Skeletal muscle cell (primary cell): ENCODE results near the gene AGBL3.
"Not testable (repeated sequence)": the region's sequence is repeated elsewhere in the genome, so short reads cannot be mapped to it uniquely, and the experiment has no call there.

Experiments used
- DNase-seq: peaks from one replicate; pipeline ENCODE4 v3.0.0-alpha.2; 2010; ENCODE audit warnings: low read depth
- H3K4me3 ChIP-seq: 2 replicates; pipeline ENCODE4 v1.5.1; 2011; ENCODE audit warnings: low read depth, mild to moderate bottlenecking, control low read depth, low read length, moderate library complexity

The AGBL3 gene

DNA sequence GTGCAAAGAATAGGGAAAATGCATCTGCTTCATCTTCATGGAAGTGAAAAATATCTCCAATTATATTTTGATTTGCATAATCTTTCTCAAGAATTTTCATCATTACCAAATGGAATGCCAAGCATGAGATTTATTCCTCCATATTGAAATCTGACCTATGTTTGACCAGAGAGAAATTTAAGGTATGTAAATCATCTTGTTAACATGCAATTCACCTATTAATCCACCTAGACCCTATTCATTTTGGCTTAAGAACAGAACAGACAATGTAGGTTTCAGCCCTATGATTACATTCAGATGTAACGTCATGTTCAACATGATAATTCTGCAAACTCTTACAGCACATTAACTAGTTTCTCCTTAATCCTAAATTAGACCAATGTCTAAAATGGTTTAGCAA is 130.8 kb downstream of the AGBL3 start:
- no peak overlapping the region for H3K4me3 ChIP-seq
- no peak for DNase-seq

DNA sequence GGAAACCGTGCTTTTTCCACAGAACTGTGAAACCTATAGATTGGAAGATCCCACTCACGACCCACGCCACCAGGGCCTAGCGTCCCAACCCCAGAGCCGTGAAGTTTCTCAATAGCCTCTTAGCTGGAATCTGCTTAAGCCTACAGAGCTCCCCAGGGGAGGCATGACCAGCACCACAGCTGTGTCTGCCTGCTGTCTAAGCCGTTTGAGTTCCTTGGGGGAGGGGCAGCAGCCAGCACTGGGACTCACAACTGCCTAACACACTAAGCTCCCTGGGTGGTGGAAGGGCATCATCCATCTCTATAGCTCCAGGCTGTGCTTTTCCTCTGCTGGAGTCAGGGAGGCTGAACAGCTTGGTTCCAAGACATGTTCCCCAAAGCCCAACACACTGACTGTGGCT is 135.6 kb downstream of the AGBL3 start:
- no peak for DNase-seq

DNA sequence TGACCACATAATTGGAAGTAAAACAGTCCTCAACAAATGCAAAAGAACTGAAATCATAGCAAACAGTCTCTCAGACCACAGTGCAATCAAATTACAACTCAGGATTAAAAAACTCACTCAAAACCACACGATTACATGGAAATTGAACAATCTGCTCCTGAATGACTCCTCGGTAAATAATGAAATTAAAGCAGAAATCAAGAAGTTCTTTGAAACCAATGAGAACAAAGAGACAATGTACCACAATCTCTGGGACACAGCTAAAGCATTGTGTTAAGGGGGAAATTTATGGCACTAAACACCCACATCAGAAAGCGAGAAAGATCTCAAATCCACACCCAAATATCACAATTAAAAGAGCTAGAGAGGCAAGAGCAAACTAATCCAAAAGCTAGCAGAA is 138.3 kb downstream of the AGBL3 start:
- DNase-seq, H3K4me3 ChIP-seq: not testable (repeated sequence)

More for the DNA sequence above, 135.6 kb downstream of the AGBL3 start:
- H3K4me3 ChIP-seq = no peak overlapping the region

DNA sequence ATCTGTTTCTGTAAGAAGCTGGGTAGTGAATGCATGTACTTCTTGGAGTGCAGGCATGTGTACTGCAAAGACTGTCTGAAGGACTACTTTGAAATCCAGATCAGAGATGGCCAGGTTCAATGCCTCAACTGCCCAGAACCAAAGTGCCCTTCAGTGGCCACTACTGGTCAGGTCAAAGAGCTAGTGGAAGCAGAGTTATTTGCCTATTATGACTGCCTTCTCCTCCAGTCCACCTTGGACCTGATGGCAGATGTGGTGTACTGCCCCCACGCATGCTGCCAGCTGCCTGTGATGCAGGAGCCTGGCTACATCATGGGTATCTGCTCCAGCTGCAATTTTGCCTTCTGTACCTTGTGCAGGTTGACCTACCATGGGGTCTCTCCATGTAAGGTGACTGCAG is 142.6 kb downstream of the AGBL3 start:
- no peak for DNase-seq
- H3K4me3 ChIP-seq = no peak overlapping the region

DNA sequence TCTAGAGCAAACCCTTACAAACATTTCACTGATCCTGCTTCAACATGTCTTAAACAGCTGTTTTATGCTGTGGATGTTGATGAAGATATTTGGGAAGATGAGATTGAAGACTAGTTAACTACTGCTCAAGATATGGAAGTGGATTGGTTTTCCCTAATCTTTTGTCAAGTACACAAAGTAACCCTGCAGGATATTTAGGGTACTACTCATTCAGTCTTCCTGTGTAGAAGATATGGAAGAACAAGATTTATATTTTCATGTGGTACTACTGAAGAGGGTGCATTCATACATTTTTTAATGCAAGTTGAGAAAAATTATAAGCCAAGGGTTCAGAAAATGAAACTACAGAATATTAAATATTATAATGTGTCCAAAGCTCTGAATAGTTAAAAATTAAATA is 143.3 kb downstream of the AGBL3 start:
- no peak overlapping the region for H3K4me3 ChIP-seq
- DNase-seq = no peak

DNA sequence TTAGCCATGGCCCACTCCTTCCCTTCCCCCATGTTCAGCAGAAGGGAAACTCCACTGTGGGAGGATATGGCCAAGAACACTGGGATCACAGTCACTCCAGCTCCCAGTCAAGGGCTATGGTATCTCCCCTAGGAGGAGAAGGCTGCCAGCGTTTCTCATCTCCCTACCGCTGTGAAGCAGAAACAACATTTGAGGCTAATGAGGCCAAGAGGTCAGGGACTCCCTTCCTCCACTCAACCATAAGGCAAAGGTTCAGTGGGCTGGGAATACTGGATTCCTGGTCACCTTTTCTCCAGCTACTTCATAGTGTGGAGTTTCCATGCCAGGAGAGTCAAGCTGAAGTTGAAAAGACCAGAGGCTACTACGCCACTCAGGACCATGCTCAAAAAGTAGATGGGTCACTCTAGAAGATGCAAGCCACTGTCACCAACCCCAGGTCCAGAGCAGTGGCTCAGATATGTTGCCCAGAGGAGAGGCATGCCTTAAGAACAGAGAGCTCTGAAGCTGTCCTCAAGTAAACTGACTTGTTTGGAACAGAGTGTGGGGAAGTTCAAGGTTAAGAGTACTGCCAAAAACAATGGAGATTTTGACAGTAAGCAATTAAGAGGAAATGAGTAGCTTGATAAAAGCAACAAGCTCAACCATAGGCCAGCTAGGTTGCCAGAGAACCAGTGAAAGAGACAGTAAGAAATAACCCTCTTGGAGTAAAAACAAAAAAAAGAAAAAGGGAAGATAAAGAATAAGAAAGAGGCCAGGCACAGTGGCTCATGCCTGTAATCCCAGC is 157.8 kb downstream of the AGBL3 start:
- H3K4me3 ChIP-seq = no peak overlapping the region
- no peak for DNase-seq

DNA sequence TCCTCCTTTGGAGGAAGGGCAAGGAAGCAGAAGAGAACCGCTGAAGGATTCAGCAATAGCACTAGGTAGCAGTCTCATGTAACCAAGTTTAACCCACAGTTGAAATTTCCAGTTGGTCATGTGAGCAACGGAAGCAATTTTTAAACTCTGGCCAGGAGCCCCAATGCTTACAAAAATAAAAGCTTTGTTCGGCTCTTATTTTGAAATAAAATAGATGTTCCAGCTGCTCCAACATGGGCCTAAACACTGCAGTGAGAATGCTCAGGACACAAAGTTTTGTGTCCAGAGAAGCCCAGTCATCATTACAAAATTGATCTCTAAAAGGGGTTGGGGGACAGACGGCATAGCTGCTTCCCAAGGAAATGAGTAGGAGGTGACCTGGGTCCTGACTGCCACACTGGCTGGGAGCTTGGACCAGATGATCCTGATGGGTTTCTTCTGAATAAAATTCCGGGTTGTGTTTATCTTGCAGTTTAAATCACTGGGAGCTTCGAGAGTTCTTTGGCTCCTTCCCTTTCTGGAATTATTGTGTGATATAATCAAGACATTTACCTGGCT is 161.1 kb downstream of the AGBL3 start:
- no peak for DNase-seq
- H3K4me3 ChIP-seq = no peak overlapping the region

DNA sequence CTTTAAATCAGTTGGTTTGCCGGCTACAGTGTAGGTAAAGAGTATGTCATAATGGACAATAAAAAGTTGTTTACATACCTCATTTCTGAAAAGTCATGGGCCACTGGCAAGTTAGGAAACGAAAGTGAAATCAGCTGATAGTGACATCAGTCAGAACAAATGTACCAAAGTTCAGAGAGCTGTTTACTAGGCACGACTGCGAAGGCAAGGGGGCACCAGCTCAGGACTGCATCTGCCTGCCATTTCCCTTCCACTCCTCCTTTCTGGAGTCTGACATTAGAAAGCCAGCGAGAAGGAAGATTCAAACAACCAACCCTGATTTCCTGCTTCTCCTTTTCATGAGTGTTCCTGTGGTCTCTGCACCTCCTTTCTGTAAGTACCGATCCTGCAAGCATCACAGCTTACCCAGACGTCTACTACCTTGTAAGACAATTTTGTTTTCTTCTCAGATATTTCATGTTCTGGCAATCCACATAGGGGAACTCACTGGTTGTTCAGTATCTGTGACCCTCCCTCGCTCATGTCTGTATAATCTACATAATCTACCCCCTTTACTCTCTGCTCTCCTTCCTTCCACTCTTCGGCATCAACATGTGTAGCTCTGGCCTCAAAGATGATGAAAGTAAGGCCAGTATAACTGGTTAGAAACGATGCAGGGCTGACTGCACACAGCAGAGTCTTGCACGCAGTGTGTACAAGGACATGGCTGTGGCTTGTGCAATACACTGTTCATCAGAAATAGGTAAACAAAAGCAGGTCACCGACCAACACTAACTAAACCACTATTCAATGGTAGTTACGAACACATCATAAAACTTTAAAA is 161.8 kb downstream of the AGBL3 start, which contains the start of gene TMEM140:
TMEM140 (plus strand) TSS at position 174 of the 823 bp plus-strand sequence. CDS start 16,370 bp downstream, outside the sequence.
- peak; percentile 8 for DNase-seq
- H3K4me3 ChIP-seq = no peak within 1 kb of the TSS

DNA sequence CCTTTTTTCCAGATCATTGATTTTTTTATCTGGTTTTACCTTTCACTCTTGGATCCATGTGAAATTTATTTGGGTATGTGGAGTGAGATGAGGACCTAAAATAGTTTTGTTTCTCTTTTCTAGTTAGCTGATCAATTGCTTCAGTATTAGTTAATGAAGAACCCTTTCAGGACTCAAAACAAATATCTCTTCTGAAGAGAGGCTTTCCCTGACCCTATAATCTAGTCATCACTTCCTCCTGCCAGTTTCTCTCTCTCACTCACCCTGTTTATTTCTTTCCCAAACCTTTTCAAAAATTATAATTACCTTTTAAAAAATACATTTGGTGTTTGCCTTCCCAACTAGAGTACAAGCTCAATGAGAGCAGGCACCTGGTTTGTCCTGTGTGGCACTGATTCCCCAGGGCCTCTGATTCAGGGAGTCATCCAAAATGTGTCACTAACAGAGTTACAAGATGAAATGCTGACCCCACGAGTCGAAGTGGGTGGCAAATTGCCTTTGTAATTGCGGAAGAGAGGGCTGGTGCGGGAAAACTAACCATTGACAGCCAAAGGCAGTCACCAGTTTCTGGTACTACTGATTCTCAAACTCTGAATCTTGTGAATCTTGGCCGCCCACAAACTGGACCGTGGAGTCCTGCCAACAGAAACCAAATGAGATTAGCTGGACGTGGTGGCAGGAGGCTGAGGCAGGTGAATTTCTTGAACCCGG is 163.9 kb downstream of the AGBL3 start:
- DNase-seq = no peak
- H3K4me3 ChIP-seq = no peak overlapping the region

DNA sequence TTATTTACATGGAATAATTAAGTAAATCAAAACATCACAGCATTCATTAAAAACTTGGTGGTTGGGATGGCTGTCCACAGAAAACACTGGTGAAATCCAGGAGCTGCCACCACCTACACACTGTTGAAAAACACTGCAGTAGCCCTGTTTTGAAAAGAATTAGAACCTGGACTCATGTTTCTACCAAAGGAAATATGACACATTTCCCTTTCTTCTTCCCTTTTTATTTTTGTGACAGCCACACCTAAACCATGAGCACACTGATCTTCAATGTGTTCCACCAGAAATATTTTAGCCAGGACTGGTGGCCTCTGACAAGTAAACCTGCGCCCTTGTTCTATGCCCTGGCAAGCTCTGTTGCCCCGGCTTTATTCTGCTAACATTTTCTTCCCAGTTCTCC is 164.8 kb downstream of the AGBL3 start:
- no peak overlapping the region for H3K4me3 ChIP-seq
- DNase-seq = no peak

DNA sequence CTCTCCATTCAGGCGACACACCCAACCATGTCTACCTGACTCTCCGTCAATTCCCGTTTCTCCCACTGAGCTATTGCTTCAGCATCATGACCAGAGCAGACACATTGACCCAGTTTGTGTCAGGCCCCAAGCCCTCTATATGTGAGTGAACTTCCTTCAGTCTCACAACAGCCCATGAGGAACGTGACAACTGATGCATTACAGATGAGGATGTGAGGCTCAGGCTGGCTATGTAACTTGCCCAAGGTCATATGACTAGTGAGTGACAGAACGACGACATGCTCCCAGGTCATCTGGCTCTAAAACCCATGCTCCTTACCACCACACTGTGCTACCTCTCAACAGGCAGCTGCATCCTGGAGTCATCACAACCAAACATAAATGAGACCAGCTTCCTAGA is 165.2 kb downstream of the AGBL3 start:
- DNase-seq = no peak

DNA sequence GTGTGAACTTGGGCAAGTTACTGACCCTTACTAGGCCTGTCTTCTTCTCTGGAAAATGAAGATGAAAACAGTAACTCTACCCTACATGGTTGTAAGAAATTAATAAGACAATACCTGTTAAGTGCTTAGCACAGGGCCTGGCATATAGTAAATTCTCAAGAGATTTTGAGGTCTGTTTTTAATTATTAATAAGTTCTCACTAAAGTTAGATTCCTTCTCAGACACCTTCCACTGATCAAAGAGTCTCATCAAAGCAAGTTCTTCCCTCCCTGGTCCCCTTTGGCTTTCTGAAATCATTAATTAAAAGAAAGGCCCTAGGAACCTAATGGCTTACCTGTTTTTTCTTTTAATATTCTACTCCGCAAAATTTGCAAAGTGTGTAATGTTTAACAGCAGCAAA is 166.1 kb downstream of the AGBL3 start:
- DNase-seq = no peak
- H3K4me3 ChIP-seq = no peak overlapping the region

More for the DNA sequence above, 165.2 kb downstream of the AGBL3 start:
- no peak overlapping the region for H3K4me3 ChIP-seq

DNA sequence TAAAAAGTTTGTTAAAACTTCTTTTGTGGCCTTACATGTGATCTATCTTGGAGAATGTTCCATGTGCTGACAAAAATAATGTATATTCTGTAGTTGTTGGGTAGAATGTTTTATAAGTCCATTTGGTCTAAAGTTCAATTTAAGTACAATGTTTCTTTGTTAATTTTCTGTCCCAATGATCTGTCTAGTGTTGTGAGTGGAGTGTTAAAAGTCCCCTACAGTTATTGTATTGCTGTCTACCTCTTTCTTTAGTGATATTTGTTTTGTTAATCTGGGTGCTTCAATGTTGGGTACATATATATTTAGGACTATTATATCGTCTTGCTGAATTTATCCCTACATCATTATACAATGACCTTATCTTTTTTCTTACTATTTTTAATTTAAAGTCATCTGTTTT is 168.4 kb downstream of the AGBL3 start:
- no peak for DNase-seq
- H3K4me3 ChIP-seq = no peak overlapping the region

DNA sequence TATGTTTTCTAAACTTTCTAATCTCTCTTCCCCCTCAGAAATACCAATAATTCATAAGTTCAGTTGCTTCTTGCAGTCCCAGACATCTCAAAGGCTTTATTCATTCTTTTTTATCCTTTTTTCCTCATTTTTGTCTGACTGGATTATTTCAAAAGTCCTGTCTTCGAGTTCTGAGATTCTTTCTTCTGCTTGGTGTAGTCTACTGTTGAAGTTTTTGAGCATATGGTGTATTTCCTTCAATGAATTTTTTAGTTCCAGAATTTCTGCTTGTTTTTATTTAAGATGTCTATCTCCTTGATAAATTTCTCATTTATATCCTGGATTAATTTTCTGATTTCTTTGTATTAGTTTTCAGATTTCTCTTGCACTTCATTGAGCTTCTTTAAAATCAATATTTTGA is 170.0 kb downstream of the AGBL3 start:
- DNase-seq = no peak
- no peak overlapping the region for H3K4me3 ChIP-seq

DNA sequence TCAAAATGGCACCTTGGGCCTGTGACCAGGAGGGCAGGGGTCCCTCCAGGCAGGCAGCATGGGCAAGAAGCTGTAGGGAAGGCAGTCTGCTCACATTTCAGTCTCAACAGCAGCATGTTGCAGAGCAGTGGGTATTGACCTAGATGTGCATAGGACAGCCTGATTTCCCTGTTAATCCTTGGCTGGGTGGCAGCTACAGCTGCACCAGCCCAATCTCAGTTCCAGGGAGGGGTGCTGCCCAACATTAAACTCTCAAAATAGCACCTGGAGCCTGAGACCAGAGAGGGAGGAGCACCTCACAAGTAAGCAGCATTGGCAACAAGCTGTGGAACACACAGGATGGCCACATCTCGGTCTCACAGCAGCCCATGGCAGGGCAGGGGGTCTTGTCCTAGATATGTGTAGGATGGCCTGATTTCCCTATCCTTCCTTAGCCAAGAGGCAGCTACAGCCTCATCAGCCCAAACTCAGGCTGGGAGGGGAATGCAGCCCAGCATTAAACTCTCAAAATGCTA is 171.9 kb downstream of the AGBL3 start:
- H3K4me3 ChIP-seq = no peak overlapping the region
- DNase-seq = no peak

DNA sequence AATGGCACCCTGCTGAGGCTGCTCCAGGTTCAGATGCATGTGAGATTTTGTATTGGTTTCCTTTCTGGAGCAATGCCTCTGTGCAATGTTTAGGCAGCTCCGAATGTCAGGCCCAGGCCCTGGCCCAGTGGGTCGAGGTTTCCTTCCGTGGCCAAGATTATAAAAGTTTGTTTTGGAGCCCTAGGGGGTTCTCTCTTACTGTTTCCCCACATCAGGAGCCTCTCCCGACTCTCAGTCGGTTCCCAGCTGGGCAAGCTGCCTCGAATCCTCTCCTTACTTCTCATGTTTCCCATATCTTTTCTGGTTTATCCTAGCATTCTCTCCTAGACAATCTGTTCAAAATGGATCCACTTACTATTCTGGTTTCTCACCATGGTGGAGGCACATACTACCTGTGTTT is 172.6 kb downstream of the AGBL3 start:
- no peak overlapping the region for H3K4me3 ChIP-seq
- no peak for DNase-seq

DNA sequence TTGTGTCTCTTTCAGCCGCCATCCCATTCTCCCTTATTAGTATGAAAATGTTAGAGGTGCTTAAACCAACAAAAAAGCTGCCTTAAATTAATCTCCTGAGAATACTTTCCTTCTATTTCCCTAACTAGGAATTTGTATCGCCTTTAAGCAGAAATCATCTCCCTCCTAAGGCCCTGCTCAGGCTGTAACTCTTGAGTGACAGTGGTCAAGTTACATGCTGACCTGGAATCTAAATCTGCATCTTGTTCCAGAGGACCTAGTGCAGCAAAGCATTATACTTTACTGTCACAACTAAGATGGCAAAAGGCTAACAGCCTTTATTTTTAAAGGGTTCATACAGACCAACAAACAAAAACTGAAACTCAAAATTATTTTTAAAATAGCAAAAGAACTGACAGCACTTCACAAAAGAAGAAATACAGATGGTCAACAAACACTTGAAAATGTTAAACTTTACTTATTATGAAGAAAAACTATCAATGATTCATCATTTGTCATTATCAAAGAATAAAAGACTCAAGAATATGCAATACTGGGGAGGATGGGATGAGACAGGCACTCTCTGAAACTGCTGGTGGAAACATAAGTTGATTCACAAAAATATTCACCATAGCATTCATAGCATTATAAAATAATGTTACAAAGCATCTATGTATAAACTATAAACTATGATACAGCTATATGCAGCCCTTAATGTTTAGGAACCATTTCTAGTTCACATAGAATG is 173.2 kb downstream of the AGBL3 start:
- H3K4me3 ChIP-seq = no peak overlapping the region
- DNase-seq = no peak

DNA sequence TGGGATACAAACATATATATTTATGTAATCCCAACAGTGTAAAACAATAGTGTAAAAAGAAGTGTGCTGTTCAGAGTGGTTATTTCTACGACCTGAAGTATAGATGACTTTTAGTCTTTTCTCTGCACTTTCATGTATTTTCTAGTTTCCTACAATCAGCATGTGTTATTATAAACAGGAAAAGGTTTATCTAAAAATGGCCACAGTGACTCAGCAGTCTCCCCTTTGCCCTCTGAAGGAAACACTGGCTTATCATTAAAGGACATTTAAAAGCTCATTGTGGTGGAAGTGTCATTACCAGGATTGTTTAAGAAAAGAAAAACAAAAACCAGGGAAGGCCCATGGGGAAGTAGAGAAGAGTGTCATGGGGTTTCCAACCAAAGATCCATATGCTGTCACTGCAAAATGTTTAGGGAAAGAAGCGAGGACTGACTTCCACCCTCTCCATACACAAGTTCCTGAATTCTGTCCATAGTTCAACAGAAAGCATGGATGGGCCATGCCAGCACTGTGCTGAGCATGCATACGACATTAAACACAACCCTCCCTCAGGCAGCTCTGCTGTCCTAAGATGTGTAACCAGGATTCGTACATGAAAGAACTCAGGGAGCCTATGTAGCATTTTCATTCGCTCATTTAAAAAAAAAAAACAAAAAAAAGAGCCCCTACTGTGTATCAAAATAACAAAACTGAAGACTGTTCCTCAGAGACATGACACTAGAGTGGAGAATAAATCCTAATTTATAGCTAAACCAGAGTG is 174.0 kb downstream of the AGBL3 start:
- H3K4me3 ChIP-seq = no peak overlapping the region
- DNase-seq = no peak
